Activated T-helper 17 cell treated with anti-CD3 and anti-CD28 coated beads, Interleukin-2, amount 50 U/mL, for 72 hours (primary cell): ENCODE results near the gene PAX7. TPM values are rescaled to one million over a fixed set of nuclear protein-coding genes. Genes with fewer than 3 reads are reported as not detected.

Experiments used
- ATAC-seq: fragments of 150-1000 bp; cut with Tn5 transposase; replicated peaks from 2 replicates; pipeline ENCODE4 v1.10.0; 2021; ENCODE audit warnings: mild to moderate bottlenecking, moderate library complexity
- H3K27ac Mint-ChIP-seq: one replicate; pipeline ENCODE4 v1.8.0; 2022; ENCODE audit warnings: mixed read lengths
- H3K27me3 Mint-ChIP-seq: one replicate; pipeline ENCODE4 v1.8.0; 2022; ENCODE audit warnings: mixed read lengths
- H3K36me3 Mint-ChIP-seq: one replicate; pipeline ENCODE4 v1.8.0; 2022; ENCODE audit warnings: low read depth, mild to moderate bottlenecking, mixed read lengths
- H3K4me1 Mint-ChIP-seq: one replicate; pipeline ENCODE4 v1.8.0; 2022; ENCODE audit warnings: mixed read lengths
- H3K4me3 Mint-ChIP-seq: one replicate; pipeline ENCODE4 v1.8.0; 2022; ENCODE audit warnings: mild to moderate bottlenecking, mixed read lengths
- H3K9me3 Mint-ChIP-seq: one replicate; pipeline ENCODE4 v1.8.0; 2022; ENCODE audit warnings: mixed read lengths
- total RNA-seq, 2 donors: library from RNA; stranded (reverse); gene quantifications; one replicate each; pipeline ENCODE4 v1.2.3, GENCODE V29; 2022

The PAX7 gene
- total RNA-seq, 2 donors from 2014 or later, result not detected

DNA sequence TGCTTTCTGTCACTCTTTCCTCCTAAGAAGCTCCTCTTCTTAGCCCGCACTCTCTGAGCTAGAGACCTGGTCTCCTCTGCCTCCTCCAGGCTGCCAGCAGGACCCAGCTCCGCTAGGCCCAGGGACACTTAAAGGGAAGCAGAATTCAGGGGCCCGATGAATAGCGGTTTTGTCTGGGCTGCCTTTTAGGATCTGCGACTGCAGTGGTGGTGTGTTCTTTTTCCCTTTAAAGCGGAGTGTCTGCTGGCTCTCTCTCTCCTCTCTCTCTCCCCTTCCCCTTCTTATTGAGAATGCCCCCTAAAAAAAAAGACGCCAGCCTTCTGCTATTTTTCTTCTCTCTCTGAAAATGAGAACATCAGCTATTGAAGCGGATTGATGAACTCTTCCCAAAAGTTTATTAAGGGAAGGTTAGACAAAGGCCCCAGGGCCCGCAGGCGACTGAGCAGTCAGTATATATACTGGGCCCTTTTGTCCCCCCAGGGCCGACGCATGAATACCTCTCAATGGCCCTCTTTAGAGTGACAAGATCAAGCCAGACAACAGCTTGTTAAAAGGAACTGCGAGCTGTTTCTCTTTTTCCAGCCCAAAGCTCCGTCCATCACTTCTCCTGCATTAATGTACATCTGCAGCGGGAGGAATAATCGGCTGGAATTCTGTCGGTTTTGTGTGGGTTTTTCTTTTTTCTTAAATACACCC is 27.0 kb downstream of the PAX7 start:
- H3K9me3 Mint-ChIP-seq, result no peaks in the 10 kb centered on the region
- H3K4me1 Mint-ChIP-seq, result peaks cover 7% of the 10 kb centered on the region
- H3K4me3 Mint-ChIP-seq, result no peak overlapping the region
- H3K27me3 Mint-ChIP-seq, result peaks cover 19% of the 10 kb centered on the region
- H3K36me3 Mint-ChIP-seq, result no peaks in the 10 kb centered on the region
- ATAC-seq, result no peak
- H3K27ac Mint-ChIP-seq, result no peak overlapping the region

DNA sequence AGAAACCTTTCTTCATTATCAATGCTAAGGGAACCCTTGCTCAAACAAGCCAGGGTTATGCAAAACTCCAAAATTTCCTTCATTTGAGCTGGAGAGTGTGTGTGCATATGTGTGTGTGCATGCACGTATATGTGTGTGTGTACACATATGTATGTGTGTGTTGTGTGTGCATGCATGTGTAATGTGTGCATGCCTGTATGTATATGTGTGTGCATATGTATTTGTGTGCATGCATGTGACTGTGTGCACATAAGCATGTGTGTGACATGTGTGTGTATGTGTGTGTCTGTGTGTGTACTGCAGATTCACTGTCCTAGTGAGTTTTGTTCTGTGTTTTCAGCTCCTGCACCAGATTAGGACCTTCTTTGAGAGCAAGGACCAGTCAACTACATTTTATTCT is 28.2 kb downstream of the PAX7 start:
- no peak overlapping the region for H3K4me3 Mint-ChIP-seq

DNA sequence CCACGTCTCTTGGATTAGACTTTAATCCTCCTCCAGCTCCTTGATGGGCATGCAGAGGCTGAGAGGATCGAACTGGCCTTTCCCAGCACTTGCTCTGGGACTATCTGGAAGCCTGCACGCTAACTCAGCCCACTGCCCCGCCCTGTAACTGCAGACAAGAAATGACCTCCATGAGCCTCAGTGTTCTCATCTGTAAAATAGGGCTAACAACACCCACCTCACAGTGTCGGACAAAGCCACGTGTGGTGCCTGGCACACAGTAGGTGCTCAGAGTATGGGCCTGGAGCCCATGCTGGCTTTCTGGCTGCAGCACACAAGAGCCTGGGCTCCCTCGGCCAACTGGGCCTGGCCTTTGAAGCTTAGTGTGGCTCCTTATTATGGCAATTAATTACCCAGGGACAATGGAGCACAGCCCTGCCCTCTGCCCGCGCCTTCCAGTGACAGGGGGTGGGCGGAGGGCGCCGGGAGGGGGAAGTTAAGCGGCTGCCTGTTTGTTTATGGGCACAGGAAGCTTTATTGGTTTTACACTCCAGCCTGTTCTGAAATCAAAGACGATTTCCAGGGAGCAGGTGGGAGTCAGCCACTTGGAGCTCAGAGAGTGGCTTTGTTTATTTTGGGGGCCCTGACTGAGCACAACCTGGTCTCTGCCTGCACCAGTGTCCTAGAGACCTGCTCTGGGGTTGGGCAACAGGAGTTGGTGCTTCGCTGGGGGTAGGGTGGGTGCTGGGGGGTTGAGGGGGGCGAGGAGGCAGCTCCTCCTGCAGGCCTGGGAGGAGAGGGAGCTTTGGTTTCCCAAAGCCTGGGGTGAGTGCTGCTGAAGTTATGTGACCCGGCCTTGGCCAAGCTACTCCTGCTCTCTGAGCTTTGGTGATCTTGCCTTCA is 31.0 kb downstream of the PAX7 start:
- Mint-ChIP-seq H3K36me3 (no peaks in the 10 kb centered on the region), H3K9me3 (no peaks in the 10 kb centered on the region), H3K27me3 (peaks cover 15% of the 10 kb centered on the region), H3K4me3 (no peak overlapping the region), H3K27ac (no peak overlapping the region), H3K4me1 (no peaks in the 10 kb centered on the region)
- ATAC-seq, result no peak

More for the DNA sequence above, 28.2 kb downstream of the PAX7 start:
- Mint-ChIP-seq H3K36me3 (no peaks in the 10 kb centered on the region), H3K4me1 (no peaks in the 10 kb centered on the region), H3K9me3 (no peaks in the 10 kb centered on the region), H3K27ac (no peak overlapping the region), H3K27me3 (peaks cover 12% of the 10 kb centered on the region)
- no peak for ATAC-seq

DNA sequence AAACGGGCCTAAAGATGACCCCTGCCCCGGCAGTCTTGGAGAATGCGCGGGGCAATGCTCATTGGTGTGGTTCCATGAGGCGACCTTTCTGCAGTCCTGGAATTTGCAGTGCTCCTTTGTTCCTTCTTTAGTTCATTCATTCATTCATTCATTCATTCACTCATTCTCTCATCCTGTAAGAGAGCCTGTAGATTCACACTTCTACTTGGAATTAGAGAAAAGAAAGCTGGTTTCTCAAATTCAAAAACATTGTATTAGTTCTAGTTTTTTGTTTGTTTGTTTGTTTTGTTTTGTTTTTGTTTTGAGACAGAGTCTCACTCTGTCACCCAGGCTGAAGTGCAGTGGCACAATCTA is 31.6 kb downstream of the PAX7 start:
- H3K36me3 Mint-ChIP-seq, result no peaks in the 10 kb centered on the region
- H3K4me1 Mint-ChIP-seq, result no peaks in the 10 kb centered on the region
- no peak overlapping the region for H3K27ac Mint-ChIP-seq
- H3K27me3 Mint-ChIP-seq, result peaks cover 18% of the 10 kb centered on the region
- H3K9me3 Mint-ChIP-seq, result no peaks in the 10 kb centered on the region
- ATAC-seq, result no peak
- H3K4me3 Mint-ChIP-seq, result no peak overlapping the region

DNA sequence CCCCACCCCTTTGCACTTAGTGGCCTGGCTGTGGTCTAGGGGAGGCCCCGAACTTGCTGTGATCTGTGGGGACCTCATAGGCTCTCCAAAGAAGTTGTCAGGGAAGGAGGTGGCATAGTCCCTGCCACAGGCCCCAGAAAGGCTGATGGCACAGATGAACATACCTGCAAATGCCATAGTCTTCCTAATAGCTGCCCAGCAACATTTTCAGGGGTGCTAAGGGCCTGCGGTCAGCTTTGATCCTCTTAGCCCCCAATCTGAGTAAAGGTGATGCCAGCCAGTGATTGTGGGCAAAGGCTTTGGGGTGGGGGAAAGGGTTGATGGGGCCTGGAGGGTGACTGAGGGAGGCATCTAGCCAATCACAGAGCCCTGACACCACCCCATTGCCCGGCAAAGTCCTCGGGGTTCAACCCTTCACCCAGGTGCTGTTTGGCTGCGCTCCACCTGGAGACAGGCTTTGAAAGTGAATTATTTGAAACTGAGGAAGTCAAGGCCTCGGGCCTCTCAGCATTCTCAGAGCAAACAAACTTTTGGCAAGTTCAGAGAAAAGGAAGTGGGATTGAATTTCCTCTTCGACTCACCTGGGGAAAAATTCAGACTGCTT is 35.8 kb downstream of the PAX7 start:
- Mint-ChIP-seq H3K27ac (no peak overlapping the region), H3K4me3 (no peak overlapping the region), H3K9me3 (no peaks in the 10 kb centered on the region)

DNA sequence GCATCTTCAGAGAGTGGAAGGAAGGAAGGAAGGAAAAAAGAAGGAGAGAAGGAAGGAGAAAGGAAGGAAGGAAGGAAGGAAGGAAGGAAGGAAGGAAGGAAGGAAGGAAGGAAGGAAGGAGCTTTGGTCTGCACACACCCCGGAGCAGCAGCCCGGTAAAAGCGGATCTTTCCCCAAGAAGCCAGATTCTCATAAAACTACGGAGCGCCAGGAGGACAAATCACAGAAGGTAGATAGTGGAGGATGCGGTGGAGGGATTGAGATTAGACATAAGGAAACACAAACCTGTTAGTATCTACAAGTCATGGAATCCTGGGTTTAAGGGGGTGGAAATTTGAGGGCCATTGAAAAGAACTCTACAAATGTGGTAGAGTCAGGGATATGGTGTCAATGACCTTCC is 36.7 kb downstream of the PAX7 start:
- Mint-ChIP-seq H3K36me3 (no peaks in the 10 kb centered on the region), H3K4me1 (no peaks in the 10 kb centered on the region), H3K27me3 (peaks cover 10% of the 10 kb centered on the region), H3K4me3 (no peak overlapping the region), H3K27ac (no peak overlapping the region), H3K9me3 (no peaks in the 10 kb centered on the region)
- ATAC-seq, result no peak

More for the DNA sequence above, 35.8 kb downstream of the PAX7 start:
- Mint-ChIP-seq H3K36me3 (no peaks in the 10 kb centered on the region), H3K27me3 (peaks cover 13% of the 10 kb centered on the region), H3K4me1 (no peaks in the 10 kb centered on the region)
- ATAC-seq, result no peak

DNA sequence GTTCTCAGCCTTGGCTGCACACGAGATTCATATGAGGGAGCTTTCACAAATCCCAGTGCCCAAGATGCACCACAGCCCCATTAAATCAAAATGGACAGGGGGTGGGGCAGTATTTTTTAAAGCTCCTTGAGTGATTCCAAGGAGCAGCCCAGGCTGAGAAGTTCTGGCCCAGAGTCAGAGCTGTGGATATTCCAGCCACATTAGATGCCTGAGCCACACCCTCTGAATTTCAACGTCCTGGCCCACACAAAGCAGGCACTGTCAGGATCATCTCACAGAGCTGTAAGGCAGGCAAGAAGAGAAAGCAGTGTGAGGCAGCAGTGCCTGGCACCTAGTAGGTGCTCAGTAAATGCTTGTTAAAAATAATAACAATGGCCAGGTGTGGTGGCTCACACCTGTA is 37.4 kb downstream of the PAX7 start:
- ATAC-seq, result no peak
- no peaks in the 10 kb centered on the region for H3K4me1 Mint-ChIP-seq
- H3K36me3 Mint-ChIP-seq, result no peaks in the 10 kb centered on the region
- no peak overlapping the region for H3K27ac Mint-ChIP-seq
- H3K9me3 Mint-ChIP-seq, result no peaks in the 10 kb centered on the region
- H3K27me3 Mint-ChIP-seq, result peaks cover 13% of the 10 kb centered on the region
- no peak overlapping the region for H3K4me3 Mint-ChIP-seq

DNA sequence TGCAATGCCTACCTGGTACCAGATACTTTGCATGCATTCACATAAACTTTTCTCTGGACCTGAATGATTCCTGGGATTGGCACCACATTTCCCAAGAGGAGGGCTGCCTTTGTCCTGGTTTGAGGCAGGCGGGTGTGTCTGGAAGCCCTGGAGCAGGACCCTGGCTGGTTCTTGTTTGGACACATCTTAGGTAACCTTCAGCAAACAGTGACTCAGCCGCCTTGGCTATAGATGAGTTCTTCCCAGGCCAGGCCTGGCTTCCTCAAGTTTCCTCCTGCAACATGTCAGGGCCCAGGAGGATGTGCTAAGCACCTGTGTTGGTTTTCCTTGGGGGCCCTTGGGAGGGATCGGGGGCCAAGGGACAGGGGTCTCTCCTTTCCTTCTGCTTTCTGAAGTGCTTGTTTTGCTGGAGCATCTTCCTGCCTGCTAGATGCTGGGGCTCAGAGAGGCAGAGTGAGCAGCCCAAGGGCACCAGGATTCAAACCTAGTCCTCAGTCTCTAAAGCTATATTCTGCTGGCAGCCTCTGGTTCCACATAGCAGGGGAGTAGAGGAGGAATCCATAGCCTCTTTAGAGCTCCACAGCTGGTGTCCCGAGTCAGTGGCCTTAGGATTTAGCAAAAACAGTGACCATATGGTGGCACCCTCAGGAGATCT is 38.2 kb downstream of the PAX7 start:
- no peak overlapping the region for H3K27ac Mint-ChIP-seq
- ATAC-seq, result no peak

DNA sequence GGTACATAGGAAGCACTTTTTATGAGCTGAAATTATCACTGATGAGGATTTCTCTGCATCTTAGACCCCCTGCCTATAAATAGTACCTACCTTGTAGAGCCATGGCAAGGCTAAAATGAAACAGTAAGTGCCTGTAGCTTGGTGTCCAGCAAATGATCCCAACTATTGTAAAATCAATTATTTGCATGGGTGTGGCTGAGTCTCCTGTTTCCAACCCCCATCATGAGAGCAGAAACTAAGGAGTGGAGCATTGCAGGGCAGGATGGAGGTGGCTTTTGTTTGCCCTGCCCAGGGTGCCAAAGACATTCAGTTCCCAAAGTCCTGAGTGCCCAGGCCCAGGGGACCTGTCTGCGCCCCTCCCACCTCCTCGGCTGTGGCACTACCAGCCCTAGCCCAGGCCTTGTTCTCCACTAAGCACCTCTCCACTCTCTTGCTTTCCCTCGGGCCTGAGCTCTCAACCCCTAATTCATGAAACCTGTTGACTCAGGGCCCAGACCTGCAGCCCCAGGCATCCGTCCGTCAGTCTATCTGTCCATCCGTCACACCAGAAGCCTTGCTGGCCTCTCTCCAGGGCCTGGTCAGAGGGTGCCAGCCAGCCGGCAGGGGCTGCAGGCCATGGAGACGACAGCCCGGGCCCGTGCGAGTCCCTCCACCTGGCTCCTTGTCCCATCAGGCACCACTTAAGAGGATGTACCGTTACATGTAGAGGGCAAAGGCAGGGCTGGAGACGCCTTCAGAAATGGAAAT is 39.6 kb downstream of the PAX7 start:
- H3K4me3 Mint-ChIP-seq, result no peak overlapping the region
- H3K4me1 Mint-ChIP-seq, result no peaks in the 10 kb centered on the region
- no peaks in the 10 kb centered on the region for H3K36me3 Mint-ChIP-seq
- H3K27ac Mint-ChIP-seq, result no peak overlapping the region
- ATAC-seq, result no peak
- peaks cover 17% of the 10 kb centered on the region for H3K27me3 Mint-ChIP-seq
- no peaks in the 10 kb centered on the region for H3K9me3 Mint-ChIP-seq

More for the DNA sequence above, 38.2 kb downstream of the PAX7 start:
- Mint-ChIP-seq H3K4me1 (no peaks in the 10 kb centered on the region), H3K4me3 (no peak overlapping the region), H3K27me3 (peaks cover 15% of the 10 kb centered on the region), H3K36me3 (no peaks in the 10 kb centered on the region), H3K9me3 (no peaks in the 10 kb centered on the region)

DNA sequence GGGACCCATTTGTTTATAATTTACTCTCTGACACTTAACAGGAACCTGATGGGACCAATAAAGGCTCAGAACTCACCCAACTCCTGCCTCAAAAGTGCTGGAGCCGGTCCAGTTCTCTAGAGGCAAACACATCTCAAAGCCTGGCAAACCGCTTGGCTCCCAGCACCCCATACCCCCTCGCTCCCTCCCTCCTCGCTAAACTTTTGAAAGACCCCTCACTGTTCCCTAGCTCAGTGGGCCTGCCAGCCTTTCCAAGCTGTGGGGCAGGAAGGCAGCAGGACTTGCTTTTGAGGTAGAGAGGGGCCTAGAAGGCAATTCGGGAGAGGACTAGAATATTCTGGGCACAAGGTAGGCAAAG is 40.2 kb downstream of the PAX7 start:
- Mint-ChIP-seq H3K27ac (no peak overlapping the region), H3K4me3 (no peak overlapping the region), H3K4me1 (no peaks in the 10 kb centered on the region), H3K27me3 (peaks cover 19% of the 10 kb centered on the region), H3K9me3 (no peaks in the 10 kb centered on the region), H3K36me3 (no peaks in the 10 kb centered on the region)
- ATAC-seq, result no peak

DNA sequence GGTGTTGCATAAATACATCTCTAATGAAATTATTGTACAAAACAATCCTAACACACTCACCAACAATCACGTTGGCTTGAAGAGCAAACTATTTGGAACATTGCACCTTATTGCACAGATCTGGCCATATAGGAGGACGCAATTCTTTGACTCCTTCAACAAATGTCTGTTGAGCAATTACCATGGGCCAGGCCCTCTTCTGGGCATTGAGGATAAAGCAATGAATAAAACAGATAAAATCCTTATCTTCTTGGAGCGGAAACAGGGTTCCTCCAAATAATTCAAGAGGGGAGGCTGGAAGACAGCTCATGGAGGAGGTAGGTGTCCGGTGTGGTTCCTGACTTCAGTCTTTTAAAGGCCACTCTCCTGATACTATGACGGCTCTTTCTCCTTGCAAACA is 43.3 kb downstream of the PAX7 start:
- Mint-ChIP-seq H3K4me3 (no peak overlapping the region), H3K27ac (no peak overlapping the region), H3K4me1 (no peaks in the 10 kb centered on the region), H3K36me3 (no peaks in the 10 kb centered on the region), H3K27me3 (peaks cover 17% of the 10 kb centered on the region), H3K9me3 (no peaks in the 10 kb centered on the region)
- ATAC-seq, result no peak

DNA sequence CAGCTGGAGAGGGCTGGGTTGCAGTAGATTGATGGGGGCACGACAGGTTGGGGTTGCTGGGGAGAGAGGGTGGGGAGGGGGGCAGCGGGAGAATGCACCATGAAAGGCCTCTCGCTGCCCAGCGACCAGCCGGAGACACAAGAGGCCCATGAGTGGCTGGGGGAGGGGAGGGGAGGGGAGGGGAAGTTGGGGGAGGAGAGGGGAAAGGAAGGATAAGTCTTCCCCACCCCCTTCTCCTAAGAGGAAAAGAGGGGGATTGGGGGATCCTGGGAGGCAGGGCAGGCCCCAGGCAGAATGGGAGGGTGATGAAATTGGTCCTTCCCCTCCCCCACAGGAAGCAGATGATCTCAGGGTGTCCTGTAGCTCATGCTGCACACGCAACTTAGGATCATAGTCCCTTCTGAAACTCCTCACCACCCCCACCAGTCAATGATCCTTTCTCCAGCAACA is 45.7 kb downstream of the PAX7 start:
- Mint-ChIP-seq H3K36me3 (no peaks in the 10 kb centered on the region), H3K4me1 (peaks cover 3% of the 10 kb centered on the region), H3K27me3 (peaks cover 20% of the 10 kb centered on the region), H3K9me3 (no peaks in the 10 kb centered on the region), H3K4me3 (no peak overlapping the region), H3K27ac (no peak overlapping the region)
- no peak for ATAC-seq

DNA sequence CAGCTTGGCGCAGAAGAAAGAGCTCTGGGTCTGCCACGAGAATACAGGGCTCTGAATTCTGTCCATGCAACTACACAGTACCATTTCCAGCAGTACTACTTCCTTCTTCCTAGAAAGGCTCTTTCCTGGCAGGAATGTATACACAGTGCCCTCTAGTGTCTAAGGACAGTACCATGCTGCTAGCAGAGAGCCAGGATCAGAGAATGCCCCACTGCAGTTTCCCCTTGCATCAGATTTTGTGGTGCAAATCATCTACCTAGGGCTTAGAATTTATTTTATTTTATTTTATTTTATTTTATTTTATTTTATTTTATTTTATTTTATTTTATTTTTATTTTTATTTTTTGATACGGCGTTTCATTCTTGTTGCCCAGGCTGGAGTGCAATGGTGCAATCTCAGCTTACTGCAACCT is 50.8 kb downstream of the PAX7 start:
- Mint-ChIP-seq H3K27ac (no peak overlapping the region), H3K4me1 (peaks cover 4% of the 10 kb centered on the region), H3K36me3 (no peaks in the 10 kb centered on the region), H3K9me3 (no peaks in the 10 kb centered on the region), H3K27me3 (peaks cover 14% of the 10 kb centered on the region), H3K4me3 (no peak overlapping the region)
- no peak for ATAC-seq

DNA sequence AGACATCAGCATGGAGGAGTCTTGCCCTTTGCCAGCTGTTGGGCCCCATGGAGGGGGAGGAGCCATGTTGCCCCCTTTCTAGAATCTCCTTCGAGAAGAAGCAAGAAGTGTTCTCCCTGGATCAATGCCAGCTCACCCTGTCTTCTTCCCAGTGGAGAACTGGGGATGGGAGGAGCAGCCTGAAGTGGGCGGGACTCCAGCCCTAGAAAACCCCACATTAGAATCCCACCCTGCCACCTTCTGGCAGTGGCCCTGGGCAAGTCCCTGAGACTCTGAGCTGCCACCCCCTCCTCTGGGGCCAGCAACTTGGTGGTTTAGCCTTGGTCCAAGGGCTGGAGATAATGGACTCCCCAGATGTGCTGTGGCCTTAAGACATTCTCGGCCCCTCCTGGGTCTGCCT is 51.7 kb downstream of the PAX7 start:
- H3K9me3 Mint-ChIP-seq, result no peaks in the 10 kb centered on the region
- ATAC-seq, result no peak
- H3K27me3 Mint-ChIP-seq, result peaks cover 16% of the 10 kb centered on the region
- peaks cover 4% of the 10 kb centered on the region for H3K4me1 Mint-ChIP-seq
- H3K36me3 Mint-ChIP-seq, result no peaks in the 10 kb centered on the region
- no peak overlapping the region for H3K4me3 Mint-ChIP-seq
- H3K27ac Mint-ChIP-seq, result no peak overlapping the region
